NCI-H774 (cell line): ENCODE measurements around the gene MSI2.

ENCODE experiments used
- DNase-seq: peaks from one replicate; lab custom pipeline; 2025; lab: John Stamatoyannopoulos, UW

MSI2 gene

DNA sequence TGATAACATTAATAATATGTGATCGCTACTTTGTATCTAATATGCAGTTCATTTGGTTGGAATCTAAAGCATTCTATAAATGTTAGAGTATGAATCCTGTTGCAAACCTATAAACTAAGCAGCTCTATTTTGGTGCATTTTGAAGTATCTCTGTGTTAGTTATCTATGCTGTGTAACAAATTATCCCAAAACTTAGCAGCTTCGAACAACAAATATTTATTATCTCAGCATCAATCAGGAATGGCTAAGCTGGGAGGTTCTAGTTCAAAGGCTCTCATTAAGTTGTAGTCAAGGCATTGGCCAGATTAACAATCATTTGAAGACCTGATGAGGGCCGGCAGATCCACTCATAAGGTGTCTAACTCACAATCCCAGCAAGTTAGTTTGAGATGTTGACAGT, 10.1 kb upstream of the MSI2 start:
- DNase-seq = no peak

DNA sequence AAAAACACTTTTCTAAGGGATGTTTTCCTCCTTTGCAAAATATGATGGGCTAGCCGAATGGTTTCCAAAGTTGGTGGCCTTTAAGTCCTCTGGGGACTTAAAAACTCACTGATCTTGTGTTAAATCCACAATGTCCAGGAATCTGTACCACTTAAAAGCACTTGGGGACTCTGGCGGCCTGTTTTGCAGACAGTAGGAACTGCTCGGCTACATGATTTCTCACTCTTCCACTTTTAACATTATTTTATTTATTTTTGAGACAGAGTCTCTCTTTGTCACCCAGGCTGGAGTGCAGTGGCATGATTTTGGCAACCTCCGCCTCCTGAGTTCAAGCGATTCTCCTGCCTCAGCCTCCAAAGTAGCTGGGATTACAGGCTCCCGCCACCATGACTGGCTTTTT, 9.1 kb upstream of the MSI2 start:
- no peak for DNase-seq

DNA sequence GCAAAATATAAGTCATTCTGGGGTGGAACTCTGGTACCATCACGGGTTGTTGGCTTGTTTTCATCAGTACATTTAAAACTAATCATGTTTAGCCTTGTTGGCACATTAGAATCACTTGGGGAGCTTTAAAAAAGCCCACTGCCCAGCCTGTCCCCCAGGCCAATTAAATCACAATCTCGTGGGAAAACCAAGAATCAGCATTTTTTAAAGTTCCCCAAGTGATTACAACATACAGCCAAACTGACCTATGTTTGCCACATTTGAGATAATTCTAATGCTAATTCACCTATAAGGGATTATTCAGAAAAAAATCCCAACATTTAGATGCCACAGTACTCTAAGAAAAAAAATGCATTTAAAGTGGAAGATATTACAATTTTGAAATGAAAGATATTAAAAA, 8.4 kb upstream of the MSI2 start:
- no peak for DNase-seq

DNA sequence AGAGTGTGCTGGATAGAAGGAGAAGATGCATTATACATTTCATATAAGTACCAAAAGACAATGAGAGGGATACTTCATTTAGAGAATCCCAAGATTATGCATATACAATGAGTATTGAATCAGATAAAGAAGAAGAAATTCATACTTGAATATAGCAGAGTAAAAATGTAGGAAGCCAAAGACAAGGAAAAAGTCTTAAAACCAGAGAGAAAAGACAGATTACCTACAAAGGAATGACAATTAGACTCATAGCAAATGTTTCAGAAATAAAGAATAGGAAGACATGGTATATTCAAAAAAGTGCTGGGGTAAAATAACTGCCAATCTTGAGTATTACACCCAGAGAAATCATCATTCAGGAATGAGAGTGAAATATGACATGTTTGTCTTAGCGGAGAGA, 6.8 kb upstream of the MSI2 start:
- DNase-seq = no peak

DNA sequence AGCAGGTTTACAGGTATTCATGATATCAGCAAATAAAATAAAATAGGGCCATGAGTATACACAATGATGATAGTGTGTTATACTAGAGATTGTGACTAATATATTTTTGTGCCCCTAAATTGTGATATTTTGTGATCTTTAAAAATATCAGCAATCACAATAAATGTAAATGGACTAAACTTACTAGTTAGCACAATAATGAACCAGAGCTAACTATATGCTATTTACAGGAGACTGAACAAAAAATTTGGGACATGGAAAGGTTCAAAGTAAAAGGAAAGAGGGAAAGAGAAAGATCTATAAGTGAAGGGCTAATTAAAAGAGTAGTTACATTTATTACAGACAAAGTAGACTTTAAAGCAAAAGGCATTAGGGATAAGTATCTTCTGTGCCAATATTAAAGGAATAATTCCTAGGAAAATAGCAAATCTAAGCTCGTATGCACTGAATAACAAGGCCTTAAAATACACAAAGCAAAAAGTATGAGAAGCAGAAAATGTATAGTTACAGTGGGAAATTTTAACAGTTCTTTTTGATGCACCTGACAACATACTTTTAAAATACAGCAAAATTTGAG, 5.0 kb upstream of the MSI2 start:
- DNase-seq = no peak

DNA sequence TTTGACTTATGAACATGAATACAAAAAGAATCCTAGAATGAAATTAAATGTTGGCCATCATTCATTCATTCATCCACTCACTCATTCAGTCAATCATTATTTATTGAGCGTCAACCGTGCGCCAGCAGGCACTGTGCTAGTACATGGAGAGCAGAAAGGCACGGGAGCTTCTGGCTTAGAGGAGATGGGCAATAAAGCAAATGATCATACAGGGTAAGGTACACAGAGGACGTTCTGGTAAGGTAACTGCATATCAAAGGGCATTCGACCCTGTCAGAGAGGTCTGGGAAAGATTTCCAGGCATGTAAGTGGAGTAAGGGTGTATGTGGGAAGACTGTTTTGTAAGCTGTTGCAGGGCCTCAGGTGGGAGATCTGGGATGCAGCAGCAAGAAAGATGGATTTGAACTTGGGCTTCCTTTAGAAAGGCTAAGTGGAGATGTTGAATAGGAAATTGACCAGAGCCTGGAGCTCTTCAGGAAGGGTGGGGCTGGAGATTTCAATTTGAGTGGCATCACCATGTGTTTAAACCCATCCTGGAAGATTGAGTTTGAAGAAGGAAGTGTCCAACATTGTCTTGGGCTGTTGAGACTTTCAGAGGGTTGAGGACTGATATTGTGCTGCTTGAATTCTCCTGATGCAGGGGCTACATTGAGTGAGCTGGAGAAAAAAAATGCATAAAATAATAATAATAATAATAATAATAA, 2.8 kb upstream of the MSI2 start:
- DNase-seq = no peak

DNA sequence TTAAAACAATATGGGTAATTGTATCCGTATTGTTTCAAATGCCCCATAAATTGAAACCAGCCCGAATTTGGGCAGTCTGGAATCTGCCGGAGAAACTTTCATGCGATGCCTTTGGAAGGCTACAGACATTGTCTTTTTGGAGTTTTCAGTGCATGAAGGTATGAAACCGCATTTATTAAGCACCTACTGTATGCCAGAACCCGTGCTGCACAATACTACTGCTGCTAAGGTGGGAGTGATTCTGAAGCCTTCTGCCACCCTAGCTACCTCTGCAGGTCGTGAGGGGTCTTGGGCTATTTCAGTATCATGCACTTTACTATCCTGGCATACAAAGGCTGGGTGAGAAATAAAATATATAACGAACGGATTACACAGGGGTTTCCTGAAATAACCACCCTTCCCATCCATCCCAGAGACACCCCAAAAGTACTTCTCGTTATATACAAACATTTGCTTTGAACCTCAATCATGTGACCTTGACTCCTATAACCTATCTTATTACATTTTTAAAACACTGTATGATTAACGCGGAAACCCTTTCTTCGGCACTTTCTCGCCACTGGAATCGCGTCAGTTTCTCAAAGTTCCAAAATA, 1.0 kb upstream of the MSI2 start:
- no peak for DNase-seq

DNA sequence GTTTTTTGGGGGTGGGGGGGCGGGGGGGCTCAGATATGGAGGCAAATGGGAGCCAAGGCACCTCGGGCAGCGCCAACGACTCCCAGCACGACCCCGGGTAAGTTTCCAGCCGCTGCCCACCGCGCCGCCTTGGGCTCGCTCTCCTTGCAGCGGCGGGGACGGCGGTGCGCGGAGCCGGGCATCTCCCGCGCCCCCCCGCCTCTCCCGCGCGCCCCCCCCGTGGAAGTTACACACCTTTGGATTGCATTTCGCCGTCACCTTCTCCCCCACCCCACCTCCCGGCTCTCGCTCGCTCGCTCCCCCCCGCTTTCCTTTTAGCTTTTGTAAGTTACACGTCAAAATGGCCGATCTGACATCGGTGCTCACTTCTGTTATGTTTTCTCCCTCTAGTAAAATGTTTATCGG, 387 bp downstream of the MSI2 start:
- peak; percentile 44 for DNase-seq

DNA sequence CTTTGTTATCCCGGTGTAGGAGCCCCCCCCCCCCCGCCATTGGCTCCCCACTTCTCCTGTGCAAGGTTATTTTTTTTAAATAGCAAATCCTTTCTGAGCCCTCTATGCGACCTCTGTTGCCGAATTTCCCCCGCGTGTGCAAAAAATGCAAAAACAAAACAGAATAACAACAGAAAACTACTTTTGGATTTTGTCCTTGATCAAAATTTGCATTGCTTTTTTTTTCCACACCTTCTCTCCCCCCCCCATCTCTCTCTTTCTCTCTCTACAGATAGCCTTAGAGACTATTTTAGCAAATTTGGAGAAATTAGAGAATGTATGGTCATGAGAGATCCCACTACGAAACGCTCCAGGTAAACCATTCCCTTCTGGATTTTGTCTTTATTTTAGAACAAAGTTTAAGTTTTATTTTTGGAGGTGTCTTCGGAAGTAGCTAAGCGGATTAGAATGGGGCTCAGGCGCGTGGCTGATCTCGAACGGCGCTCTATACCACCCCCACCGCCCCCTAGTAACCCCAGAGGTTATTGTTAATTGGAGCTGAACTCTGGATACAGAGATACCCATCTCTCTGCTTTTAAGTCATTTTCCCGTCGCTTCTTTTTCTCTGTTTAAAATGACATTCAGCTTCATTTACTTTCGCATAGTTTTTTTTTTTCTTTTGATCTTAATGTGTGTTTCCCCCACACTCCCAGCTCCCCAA, 1.0 kb downstream of the MSI2 start:
- no peak for DNase-seq

DNA sequence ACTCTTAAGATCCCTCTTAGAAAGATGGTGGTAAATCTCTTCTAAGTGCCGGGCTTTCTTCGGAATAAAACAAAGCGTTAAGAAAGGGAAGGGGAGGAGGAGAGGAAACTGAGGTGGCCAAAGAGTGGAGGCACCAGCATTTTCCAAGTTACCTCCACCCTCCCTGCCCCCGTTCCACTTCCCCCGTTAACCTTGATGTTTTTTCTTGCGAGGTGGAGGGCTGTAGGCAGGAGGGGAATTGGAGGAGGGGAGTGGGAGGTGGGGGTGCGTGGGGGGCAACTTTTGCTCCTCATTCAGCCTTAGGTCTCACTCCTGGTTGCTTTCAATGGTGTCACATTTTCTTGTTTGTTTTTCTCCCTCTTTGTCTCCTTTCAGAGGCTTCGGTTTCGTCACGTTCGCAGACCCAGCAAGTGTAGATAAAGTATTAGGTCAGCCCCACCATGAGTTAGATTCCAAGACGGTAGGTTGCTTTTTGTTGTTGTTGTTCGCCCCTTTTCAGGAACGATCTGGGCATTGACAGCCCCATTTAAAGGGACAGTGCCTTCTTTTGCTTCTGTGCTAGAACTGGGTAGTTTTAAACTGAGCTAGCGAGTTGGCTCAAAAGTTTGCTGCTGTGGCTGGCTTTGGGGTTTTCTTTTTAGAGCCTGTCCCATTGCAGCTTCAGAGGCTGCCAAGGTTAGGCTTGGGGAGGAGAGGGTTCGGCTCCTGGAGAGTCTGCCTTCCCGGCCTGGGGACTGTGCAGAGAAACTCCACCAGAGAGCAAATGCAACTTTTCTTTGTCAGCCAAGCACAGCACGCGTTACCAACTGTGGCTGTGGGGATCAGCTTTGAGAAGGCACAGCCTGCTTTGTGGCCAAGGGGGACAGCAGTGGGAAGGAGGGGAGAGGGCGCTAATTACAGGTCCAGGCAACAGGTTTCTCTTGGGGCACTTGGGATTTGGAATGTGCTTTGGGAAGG, 1.9 kb downstream of the MSI2 start:
- DNase-seq = no peak

DNA sequence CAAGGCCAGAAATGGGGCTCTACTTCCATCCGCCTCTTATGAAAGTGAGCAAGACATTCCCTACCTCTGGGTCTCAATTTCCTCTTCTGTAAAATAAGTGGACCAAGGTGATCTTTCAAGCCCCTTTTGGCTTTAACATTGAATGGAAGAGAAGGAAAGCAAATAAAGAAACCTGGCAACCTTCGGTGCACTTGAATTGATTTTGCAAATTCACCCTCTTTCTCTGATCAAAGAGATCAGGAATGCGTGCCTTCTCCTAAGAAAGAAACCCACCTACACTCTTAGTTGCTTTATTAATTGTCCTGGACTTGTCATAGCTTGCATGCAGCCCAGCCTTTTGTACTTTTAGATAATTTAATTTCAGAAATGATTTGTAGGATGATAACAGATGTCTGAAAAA, 3.0 kb downstream of the MSI2 start:
- DNase-seq = no peak

DNA sequence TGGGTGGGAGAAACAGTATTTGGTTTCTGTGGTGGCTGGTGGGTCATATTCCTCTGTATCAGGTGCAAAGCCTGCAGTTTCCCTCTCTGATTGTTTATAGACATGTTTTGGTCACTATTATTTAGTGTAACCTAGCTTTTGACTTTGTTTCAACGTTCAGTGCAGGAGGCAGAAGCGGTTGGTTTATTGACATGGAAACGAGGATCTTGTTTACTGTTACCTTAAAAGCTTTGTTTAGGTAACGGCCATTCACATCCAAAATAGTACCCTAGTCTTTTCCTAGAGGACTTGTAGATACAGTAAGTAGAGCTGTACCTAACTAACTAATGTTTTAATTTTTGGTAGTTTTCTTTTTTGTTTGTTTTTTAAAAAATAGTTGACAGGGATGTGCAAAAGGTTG, 3.5 kb downstream of the MSI2 start:
- peak; percentile 33 for DNase-seq

DNA sequence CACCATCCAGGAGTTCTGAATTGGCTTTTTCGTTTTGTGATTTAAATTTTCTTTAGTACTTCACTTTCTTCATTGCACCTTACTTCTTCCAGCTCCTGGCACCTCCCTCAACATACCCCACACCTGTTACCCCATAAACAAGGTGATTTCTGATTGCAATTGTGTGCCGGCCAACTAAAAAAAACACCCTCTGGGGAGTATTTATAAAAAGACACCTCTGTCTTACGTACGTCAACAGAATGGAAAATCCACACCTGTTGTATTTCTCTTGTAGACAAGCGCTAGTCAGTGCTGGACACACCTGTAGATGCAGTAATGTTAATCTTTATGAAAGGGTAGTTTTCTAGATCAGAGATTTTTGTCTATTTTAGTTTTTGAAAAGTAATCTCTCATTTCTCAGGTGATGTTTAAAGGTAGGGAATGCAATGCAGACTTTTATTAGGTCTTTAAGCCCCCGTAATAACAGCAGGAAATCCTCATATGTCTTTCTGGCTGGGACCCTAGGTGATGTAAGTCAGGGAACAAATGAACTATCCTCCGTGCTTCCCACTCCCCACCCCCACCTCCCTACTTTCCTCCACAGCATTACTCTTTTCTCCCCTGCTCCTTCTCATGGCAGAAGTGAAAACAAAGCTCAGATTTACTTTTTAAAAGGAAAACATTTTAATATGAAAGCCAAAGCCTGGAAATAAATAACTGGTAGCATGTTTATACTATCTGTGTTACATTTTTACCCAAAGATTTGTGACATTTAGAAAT, 4.2 kb downstream of the MSI2 start:
- DNase-seq = no peak

DNA sequence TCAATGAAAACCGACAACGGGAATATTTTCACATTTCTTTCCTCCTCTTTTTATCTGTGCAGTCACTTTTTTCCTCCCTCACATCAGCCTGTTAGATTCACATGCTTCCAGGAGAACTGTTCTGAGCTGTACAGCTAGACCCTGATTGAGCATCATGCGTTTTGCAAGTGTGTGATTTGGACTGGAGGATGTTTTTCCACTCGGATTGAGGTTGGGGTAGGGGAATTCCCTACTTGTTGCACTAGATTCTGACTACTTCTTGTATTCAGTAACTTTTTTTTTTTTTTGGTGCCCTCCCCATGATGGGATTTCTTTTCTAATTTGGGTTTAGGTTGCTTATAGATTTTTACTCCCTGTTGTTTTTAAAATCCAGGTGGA, 4.8 kb downstream of the MSI2 start:
- DNase-seq = no peak

DNA sequence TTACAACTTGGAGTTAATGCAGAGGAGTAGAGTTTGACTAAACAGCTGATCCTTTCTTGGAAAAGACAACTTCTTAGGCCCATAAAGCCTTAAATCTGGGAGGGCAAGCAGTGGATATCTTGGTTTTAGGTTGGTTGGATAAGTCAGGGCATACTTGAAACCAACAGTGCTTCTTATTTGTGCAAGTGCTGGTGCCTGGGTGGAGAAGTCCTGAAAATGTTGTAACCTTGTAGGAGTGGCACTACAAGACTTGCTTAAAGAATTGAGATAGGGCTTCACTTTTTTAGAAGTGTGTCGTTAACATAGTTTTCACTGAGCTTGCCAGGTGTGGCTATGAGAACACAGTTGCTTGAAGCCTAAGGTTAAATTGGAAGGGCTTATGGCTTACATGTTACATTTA, 6.2 kb downstream of the MSI2 start:
- no peak for DNase-seq

DNA sequence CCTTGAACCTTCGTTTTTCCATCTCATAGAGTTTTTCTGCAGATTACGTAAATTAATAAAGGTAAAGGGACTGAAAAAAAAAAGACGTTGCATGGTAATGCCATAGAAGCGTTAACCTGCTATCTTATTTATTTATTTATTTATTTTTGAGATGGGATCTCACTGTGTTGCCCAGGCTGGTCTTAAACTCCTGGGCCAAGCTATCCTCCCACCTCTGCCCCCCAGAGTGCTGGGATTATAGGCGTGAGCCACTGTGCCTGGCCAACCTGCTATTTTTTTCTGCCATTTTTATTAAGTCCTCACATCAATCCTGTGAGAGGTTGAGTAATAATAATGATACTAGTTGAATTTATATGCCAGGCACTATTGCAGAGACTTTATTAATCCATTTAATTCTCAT, 7.9 kb downstream of the MSI2 start:
- no peak for DNase-seq

DNA sequence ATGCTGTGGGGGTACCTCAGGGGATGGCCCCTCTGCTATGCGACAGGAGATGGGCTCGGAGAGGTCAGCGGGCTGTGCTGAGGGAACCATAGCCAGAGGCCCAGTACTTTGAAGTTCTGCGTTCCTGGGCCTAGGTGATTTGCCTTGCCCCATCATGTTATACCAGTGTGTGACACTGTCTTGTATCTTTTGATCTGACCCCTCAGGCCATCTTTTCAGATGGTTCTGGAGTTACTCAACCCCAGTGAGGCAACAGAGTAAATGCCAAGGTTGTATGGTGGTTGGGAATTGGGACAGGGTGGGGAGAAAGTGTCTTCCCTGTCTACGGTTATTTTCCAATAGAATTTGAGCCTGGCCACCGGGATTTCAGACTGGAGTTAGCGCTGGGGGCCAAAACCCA, 8.5 kb downstream of the MSI2 start:
- no peak for DNase-seq

DNA sequence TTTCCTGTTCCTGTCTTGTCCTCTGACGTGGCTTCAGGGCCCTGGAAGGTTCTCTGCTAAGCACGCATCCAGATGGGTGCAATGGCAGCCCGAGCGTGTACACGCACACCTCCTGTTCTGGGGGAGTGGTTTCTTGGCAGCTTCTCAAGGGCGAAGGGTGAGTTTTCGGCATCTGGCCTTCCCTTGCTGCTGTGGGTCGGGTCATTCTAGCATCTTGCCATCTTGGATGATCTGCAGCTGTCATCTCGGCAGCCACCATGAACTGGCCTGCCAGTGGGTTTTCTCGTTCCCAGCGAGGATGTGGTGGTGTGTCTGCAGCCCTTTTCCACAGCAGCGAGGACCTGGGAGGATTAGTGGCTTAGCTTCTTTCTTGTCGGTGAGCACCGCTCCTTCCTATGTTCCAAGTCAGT, 10.6 kb downstream of the MSI2 start:
- DNase-seq = no peak

DNA sequence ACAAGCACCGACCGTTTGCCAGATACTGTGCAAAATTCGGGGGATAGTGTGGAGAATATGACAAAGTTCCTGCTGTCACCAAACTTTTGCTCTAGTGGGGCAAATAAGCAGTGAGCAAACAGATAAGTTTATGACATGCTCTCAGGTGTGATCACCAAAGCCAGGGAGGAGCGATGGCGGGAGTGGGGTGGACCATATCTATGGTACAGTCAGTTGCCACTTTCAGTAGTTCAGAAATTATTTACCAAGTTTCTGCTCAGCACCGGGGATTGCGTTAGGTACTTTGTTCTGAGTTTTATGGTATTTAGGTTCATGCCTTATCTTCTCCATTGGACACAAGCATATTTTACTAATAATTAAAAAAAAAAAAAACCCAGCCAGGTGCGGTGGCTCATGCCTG, 11.9 kb downstream of the MSI2 start:
- DNase-seq = no peak

DNA sequence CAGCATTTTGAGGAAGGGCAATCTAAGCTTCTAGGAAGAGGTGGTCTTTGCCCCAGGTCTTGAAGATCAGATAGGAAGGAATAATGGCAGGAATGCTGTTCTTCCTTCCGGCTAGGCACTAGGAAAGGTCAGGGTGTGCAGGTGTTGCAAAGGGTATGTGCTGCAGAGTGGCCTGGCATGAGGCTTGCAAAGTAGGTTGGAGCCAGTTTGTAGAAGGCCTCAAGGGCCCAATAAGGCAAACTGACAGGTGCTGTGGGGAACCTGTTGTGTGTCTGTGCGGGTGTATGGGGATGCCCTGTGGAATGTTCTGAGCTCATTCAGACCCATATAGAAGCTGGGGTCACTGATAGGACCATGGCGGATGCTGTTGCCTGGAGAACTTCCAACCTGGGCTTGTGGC, 12.7 kb downstream of the MSI2 start:
- no peak for DNase-seq

DNA sequence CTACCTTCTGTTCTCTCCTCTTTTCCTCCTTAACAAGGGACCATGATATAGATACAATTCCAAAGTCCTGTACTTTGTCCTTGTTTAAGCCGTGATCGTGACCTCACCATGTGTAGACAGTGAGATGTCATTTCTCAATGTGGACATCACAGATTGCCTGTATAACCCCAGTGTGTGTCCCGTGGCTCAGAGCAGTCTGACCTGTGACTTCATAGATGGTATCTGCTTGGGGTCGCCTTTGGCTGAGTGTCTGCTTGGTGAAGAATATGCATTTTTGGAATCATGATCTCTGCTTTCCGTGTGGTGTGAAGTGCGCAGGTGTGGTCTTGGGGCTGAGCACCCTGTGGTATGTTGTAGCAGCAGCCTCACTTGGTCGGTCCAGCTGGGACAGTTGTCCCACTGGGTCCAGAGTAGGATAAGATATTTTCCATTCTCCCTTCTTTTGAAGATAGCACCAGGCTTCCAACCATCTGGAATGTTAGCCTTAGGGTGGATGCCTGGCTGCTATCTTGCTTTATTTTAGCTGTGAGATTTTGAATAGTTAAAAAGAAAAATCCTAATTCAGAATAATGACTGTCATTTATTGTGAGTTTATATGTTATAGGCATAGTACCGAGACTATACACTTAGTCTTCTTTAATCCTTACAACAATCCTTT, 13.4 kb downstream of the MSI2 start:
- no peak for DNase-seq
